GM10266 (cell line): ENCODE results near the gene SSPN.

Experiments used
- DNase-seq: peaks from one replicate; pipeline ENCODE4 v3.0.0; 2012; ENCODE audit errors: extremely low spot score
- TF ChIP-seq, protein P1 (sequence below): IDR thresholded peaks from 2 replicates; pipeline ENCODE4 v1.5.1; 2012; ENCODE audit warnings: mild to moderate bottlenecking, low read depth; ENCODE audit not compliant: control insufficient read depth, insufficient read depth; ENCODE audit errors: missing control alignments

SSPN gene

DNA sequence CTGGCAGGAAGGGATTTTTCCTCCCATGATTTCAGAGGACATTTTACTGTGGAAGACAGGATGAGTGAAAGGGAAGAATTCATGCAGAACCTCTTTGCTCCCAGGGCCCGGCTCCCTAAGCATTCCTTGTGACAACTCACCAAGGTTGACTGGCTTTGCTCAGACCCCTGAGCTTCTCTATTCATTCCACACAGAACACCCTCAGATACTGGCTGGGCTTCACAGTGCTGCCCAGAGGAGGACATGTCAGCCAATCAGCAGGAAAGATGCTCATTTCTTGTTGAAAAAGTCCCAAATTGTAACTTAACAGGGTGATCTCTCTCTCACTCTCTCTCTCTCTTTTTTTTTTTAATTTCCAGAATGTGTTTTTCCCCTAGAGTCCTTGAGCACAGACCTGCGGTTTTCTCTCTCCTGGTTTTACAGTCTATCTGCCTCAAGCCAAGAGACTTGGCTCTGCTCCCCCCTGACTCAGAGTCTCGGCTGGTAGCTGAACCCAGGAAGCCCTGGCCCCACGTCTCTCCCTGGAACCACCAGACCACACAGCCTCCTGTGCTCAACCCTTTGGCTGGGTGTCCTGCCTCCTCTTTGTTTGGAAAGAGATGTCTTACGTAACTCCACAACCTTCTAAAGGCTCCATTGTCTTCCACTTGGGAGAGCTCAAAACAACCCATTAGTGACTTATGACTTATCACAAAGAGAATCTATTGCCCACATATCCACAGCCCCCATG, 43.9 kb downstream of the SSPN start:
- no peak for DNase-seq

DNA sequence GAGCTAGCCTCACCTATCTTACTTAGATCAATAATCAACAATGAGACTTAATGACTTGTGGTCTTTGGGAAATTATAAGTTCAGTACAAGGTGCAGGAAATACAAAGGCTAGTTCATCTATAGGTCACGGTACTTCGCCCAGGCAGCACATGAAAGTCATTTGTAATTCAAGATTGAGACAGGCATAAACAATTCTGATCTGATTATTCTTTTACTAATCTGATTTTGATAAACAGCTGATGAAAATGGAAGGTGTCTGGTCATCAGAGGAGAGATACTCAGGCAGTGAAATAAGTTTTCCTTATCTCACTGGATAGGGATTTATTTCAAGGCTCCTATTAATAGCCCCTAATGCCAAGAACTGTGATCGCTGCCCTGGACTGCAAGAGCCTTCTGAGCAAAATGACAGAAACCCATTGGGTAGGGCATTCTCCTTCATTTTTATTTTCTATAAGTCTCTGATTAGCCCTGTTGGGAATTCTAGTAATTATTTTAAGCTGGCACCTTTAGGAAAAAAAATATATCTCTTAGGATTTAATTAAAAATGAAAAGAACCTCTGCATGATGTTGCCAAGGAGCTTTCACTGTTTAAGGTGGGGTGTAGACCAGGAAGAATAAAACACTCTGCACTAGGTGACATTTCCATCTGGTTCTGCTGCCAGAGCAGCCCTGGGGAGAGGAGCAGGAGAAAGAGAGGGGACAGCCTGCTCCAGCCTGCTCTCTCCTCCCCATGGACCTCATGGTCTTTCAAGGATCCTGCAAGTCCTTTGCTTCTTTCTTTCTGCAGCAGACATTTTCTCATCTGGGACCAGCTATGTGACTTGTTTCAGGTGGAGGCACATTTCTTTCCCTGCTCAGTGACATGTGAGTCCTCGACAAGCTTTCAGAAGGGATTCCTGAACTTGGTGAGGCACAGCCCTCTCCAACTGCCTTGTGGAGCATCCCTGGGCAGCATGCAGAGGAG, 44.8 kb downstream of the SSPN start:
- DNase-seq, result no peak
- TF ChIP-seq, protein P1, sequence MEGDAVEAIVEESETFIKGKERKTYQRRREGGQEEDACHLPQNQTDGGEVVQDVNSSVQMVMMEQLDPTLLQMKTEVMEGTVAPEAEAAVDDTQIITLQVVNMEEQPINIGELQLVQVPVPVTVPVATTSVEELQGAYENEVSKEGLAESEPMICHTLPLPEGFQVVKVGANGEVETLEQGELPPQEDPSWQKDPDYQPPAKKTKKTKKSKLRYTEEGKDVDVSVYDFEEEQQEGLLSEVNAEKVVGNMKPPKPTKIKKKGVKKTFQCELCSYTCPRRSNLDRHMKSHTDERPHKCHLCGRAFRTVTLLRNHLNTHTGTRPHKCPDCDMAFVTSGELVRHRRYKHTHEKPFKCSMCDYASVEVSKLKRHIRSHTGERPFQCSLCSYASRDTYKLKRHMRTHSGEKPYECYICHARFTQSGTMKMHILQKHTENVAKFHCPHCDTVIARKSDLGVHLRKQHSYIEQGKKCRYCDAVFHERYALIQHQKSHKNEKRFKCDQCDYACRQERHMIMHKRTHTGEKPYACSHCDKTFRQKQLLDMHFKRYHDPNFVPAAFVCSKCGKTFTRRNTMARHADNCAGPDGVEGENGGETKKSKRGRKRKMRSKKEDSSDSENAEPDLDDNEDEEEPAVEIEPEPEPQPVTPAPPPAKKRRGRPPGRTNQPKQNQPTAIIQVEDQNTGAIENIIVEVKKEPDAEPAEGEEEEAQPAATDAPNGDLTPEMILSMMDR, result no peak

More for the DNA sequence above, 43.9 kb downstream of the SSPN start:
- TF ChIP-seq, protein P1, result no peak

DNA sequence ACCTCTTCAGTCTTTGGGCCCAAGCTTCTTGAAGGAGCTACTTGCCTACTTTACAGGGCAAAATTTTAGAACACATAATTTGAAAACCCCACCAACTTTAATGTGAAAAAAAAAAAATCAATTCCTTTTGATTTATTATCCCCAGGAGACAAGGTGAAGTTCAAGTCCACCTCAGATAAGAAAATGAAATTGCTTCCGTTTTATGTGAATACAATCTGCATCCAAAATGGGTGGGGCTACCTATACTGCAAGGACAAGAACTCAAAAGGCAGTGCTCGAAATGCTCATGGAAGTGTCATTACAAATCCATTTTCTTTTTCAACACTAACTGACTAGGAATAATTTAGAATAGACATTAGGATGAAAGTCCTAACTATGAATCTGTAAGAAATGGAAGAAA, 45.7 kb downstream of the SSPN start:
- DNase-seq, result no peak
- TF ChIP-seq, protein P1, result no peak

DNA sequence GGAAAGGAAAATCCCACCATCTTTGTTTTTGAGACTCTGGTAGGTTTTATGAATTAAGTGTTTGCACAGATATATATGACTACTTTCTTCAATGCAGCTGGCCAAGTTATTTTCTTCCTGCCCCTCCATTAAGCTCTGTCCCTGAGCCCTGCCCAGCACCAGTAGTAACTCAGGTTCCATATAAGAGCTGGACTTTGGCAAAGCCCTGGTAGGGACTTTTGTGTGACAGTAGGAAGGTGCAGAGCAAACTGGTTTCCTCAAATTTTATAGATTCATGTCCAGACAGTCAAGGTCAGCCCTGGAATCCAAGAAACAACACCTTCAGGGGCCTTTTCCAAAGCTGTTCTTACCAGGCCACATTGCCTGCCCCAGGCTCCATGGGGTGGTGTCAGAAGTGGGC, 47.3 kb downstream of the SSPN start:
- DNase-seq, result no peak
- TF ChIP-seq, protein P1, result no peak

DNA sequence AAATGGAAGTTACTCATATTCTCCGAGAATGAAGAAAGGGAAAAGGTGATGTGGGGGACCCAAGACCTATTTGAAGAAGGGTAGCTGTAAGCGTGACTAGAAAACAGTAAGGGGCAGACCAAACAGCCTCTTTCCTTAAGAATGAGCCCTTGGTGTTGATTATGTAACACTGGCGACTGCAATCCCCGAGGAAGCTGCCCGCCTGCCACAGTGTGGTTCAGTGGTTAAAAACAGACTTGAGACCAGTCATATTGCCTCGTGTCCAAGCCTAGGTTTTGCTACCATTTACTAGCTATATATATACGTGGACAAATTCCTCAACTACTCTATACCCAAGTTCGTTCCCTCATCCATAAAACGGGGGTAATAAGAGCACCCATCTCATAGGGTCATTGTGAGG, 49.1 kb downstream of the SSPN start:
- TF ChIP-seq, protein P1, result no peak
- DNase-seq, result no peak

DNA sequence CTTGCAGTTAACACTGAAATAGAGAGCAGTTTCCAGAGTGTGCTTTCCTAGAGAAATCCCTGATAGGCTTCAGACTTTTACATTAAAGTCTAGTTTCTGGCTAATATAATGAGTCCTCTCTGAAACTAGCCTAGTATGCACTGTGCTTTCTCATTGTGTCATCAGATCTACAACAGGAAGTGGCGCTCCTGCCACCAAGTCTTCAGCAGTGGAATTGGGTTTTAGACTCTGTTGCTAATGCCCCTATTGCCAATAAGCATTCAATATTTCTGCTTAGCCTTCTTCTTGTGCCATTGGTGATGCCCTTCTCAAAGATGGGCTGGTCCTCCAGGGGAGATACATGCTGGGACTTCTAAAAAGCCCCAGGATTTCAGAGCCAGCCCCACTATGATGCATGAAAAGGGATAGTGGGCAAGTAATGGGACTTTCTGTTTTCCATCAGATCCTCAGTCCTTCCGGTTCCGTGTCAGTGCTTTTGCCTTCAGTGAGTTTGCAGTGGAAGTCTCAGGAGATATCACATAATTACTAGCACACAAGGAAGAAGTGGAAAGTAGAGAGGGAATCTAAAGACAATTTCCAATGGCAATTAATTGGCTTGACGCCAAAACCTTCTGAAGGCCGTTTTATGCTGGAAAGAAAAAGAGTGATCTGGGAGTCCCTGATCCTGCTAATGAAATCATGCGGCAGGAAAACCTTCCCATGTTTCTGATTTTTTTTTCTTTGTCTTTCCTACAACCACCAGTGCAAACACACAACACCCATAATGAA, 50.0 kb downstream of the SSPN start:
- no peak for DNase-seq
- TF ChIP-seq, protein P1, result no peak
